Cardiac muscle cell (in vitro differentiated cells and primary cell): ENCODE measurements around the gene C5orf63. TPM values are rescaled to one million over a fixed set of nuclear protein-coding genes. Genes with fewer than 3 reads are reported as not detected.
A peak's percentile ranks its signal among the peaks of the same experiment; 100 is the strongest.

Source experiments
- DNase-seq, 2 donors: peaks; one replicate each; pipeline versions ENCODE4 v3.0.0 to v3.0.0-alpha.2; 2010 to 2017; ENCODE audit warnings: low read depth in 1 of 2, low spot score in 1 of 2
- H3K27ac ChIP-seq: fragments of 200-600 bp; sonication (generic); 2 replicates; pipeline ENCODE4 v1.5.1; 2016
- H3K27me3 ChIP-seq: fragments of 200-600 bp; sonication (generic); 2 replicates; pipeline ENCODE4 v1.6.0; 2016; ENCODE audit warnings: control low read depth
- H3K36me3 ChIP-seq: fragments of 200-600 bp; sonication (generic); 2 replicates; pipeline ENCODE4 v1.5.1; 2016; ENCODE audit warnings: control low read depth
- H3K4me1 ChIP-seq: fragments of 200-600 bp; sonication (generic); 2 replicates; pipeline ENCODE4 v1.8.1; 2017; ENCODE audit warnings: low read depth, mild to moderate bottlenecking, mixed run types
- H3K4me3 ChIP-seq: fragments of 200-600 bp; sonication (generic); 2 replicates; pipeline ENCODE4 v1.5.1; 2016; ENCODE audit warnings: mild to moderate bottlenecking
- H3K9me3 ChIP-seq: fragments of 200-600 bp; sonication (generic); 2 replicates; pipeline ENCODE4 v1.5.1; 2017; ENCODE audit warnings: low read depth, mild to moderate bottlenecking, control low read depth
- CTCF ChIP-seq: IDR thresholded peaks from 2 replicates; pipeline ENCODE4 v1.5.1; 2012; ENCODE audit warnings: low read depth, mild to moderate bottlenecking, low read length
- polyA plus RNA-seq: library from polyadenylated mRNA; unstranded; fragments of >200 nt; fragmentation: Nextera tagmentation; extraction: Ambion mirVana; gene quantifications from 2 replicates; pipeline ENCODE4 v1.2.1, GENCODE V29; 2016
- total RNA-seq: library from RNA; depleted of rRNA; stranded (reverse); fragments of >200 nt; gene quantifications from 2 replicates; pipeline ENCODE4 v1.2.3, GENCODE V29; 2016

The C5orf63 gene
- total and polyA plus RNA-seq, 2 experiments from 2014 or later, result 0.06 to 1.6 TPM

- peaks cover 15% of the 10 kb centered on the region for H3K4me1 ChIP-seq
- no peaks in the 10 kb centered on the region for H3K9me3 ChIP-seq
- H3K4me3 ChIP-seq, result no peak overlapping the region
- H3K27ac ChIP-seq, result no peak overlapping the region
- no peaks in the 10 kb centered on the region for H3K27me3 ChIP-seq
- no peak for DNase-seq
- H3K36me3 ChIP-seq, result no peaks in the 10 kb centered on the region
- TF ChIP-seq CTCF, result no peak
These were observed 68.6 kb downstream of the C5orf63 start for GRCh38 chr5:127004721-127005120.

- Histone ChIP-seq H3K4me3 (no peak overlapping the region), H3K27me3 (no peaks in the 10 kb centered on the region), H3K36me3 (no peaks in the 10 kb centered on the region), H3K4me1 (peaks cover 15% of the 10 kb centered on the region), H3K9me3 (no peaks in the 10 kb centered on the region), H3K27ac (no peak overlapping the region)
- no peak for DNase-seq
- TF ChIP-seq CTCF, result no peak
These were observed 69.4 kb downstream of the C5orf63 start for GRCh38 chr5:127003798-127004495.

- no peak overlapping the region for H3K27ac ChIP-seq
- peak in 1 of 2 donors; percentile 74 for DNase-seq
These were observed 70.9 kb downstream of the C5orf63 start for GRCh38 chr5:127002390-127002789.

GRCh38 chr5:127001621-127002296 lies 71.5 kb downstream of the C5orf63 start:
- no peaks in the 10 kb centered on the region for H3K9me3 ChIP-seq
- no peaks in the 10 kb centered on the region for H3K27me3 ChIP-seq
- no peak overlapping the region for H3K4me3 ChIP-seq
- no peaks in the 10 kb centered on the region for H3K36me3 ChIP-seq
- peaks cover 22% of the 10 kb centered on the region for H3K4me1 ChIP-seq
- no peak for TF ChIP-seq CTCF
- DNase-seq, result peak in 1 of 2 donors; percentile 88
- no peak overlapping the region for H3K27ac ChIP-seq

More at GRCh38 chr5:127002390-127002789, 70.9 kb downstream of the C5orf63 start:
- TF ChIP-seq CTCF, result no peak
- Histone ChIP-seq H3K4me3 (no peak overlapping the region), H3K27me3 (no peaks in the 10 kb centered on the region), H3K36me3 (no peaks in the 10 kb centered on the region), H3K4me1 (peaks cover 22% of the 10 kb centered on the region), H3K9me3 (no peaks in the 10 kb centered on the region)

Other genes with a start within 250 kb of the C5orf63 start
- gene MARCHF3, start 42.9 kb downstream of the C5orf63 start, total RNA-seq, result 5.2 and 11.4 TPM in 2 replicates
- 27.0 and 32.3 TPM in 2 replicates for gene MARCHF3, start 42.9 kb downstream of the C5orf63 start, polyA plus RNA-seq
- gene MEGF10, start 217.3 kb upstream of the C5orf63 start, total RNA-seq, result 8.2 and 8.8 TPM in 2 replicates
- 1.7 and 6.5 TPM in 2 replicates for gene MEGF10, start 217.3 kb upstream of the C5orf63 start, polyA plus RNA-seq